ENCODE data around the gene DENND5B. TPM values are rescaled to one million over a fixed set of nuclear protein-coding genes. Genes with fewer than 3 reads are reported as not detected.
"Not testable (repeated sequence)": the region's sequence is repeated elsewhere in the genome, so short reads cannot be mapped to it uniquely, and the experiment has no call there.

DENND5B gene
- total and polyA plus RNA-seq, 2 donors = 5.6 to 27.5 TPM

- not testable (repeated sequence) for H3K4me1 ChIP-seq (ENCODE audit: insufficient read depth); H3K36me3 ChIP-seq (ENCODE audit: insufficient read depth); H3K4me3 ChIP-seq (ENCODE audit: low read depth, low read length); H3K27ac ChIP-seq (ENCODE audit: low read depth); DNase-seq (ENCODE audit: extremely low spot score)
- WGBS = 89% methylated on average over 2 of the region's 2 CpGs
Measured at GRCh38 chr12:31608299-31608698, 17.4 kb upstream of the DENND5B start.

GRCh38 chr12:31605531-31605930, 14.6 kb upstream of the DENND5B start:
- no peaks in the 10 kb centered on the region for H3K4me1 ChIP-seq (ENCODE audit: insufficient read depth)
- 41% methylated on average over 2 of the region's 2 CpGs for WGBS
- H3K36me3 ChIP-seq (ENCODE audit: insufficient read depth) = no peaks in the 10 kb centered on the region
- H3K4me3 ChIP-seq (ENCODE audit: low read depth, low read length) = no peak overlapping the region
- DNase-seq (ENCODE audit: extremely low spot score) = no peak
- H3K27ac ChIP-seq (ENCODE audit: low read depth) = no peak overlapping the region

- Histone ChIP-seq H3K27ac (ENCODE audit: low read depth) (no peak overlapping the region), H3K4me1 (ENCODE audit: insufficient read depth) (no peaks in the 10 kb centered on the region), H3K36me3 (ENCODE audit: insufficient read depth) (no peaks in the 10 kb centered on the region), H3K4me3 (ENCODE audit: low read depth, low read length) (no peak overlapping the region)
- WGBS = 82% methylated on average over 3 of the region's 3 CpGs
- no peak for DNase-seq (ENCODE audit: extremely low spot score)
Measured at GRCh38 chr12:31603546-31604009, 12.6 kb upstream of the DENND5B start.

GRCh38 chr12:31600750-31601149, 9.8 kb upstream of the DENND5B start:
- H3K27ac ChIP-seq (ENCODE audit: low read depth) = no peak overlapping the region
- no peak overlapping the region for H3K4me3 ChIP-seq (ENCODE audit: low read depth, low read length)
- no peak for DNase-seq (ENCODE audit: extremely low spot score)
- no peaks in the 10 kb centered on the region for H3K4me1 ChIP-seq (ENCODE audit: insufficient read depth)
- no peaks in the 10 kb centered on the region for H3K36me3 ChIP-seq (ENCODE audit: insufficient read depth)
- WGBS = 81% methylated on average over 4 of the region's 4 CpGs

- WGBS = 83% methylated on average over 5 of the region's 5 CpGs
- no peaks in the 10 kb centered on the region for H3K4me1 ChIP-seq (ENCODE audit: insufficient read depth)
- H3K27ac ChIP-seq (ENCODE audit: low read depth) = no peak overlapping the region
- no peak overlapping the region for H3K4me3 ChIP-seq (ENCODE audit: low read depth, low read length)
- no peak for DNase-seq (ENCODE audit: extremely low spot score)
- H3K36me3 ChIP-seq (ENCODE audit: insufficient read depth) = no peaks in the 10 kb centered on the region
Measured at GRCh38 chr12:31600252-31600651, 9.3 kb upstream of the DENND5B start.

- H3K27ac ChIP-seq (ENCODE audit: low read depth) = no peak overlapping the region
- WGBS = 96% methylated on average over 4 of the region's 4 CpGs
- no peak overlapping the region for H3K4me3 ChIP-seq (ENCODE audit: low read depth, low read length)
- no peak for DNase-seq (ENCODE audit: extremely low spot score)
- no peaks in the 10 kb centered on the region for H3K4me1 ChIP-seq (ENCODE audit: insufficient read depth)
- no peaks in the 10 kb centered on the region for H3K36me3 ChIP-seq (ENCODE audit: insufficient read depth)
Measured at GRCh38 chr12:31599053-31599452, 8.1 kb upstream of the DENND5B start.

GRCh38 chr12:31597066-31597465, 6.1 kb upstream of the DENND5B start:
- H3K27ac ChIP-seq (ENCODE audit: low read depth) = no peak overlapping the region
- DNase-seq (ENCODE audit: extremely low spot score) = no peak
- H3K36me3 ChIP-seq (ENCODE audit: insufficient read depth) = no peaks in the 10 kb centered on the region
- H3K4me1 ChIP-seq (ENCODE audit: insufficient read depth) = no peaks in the 10 kb centered on the region
- H3K4me3 ChIP-seq (ENCODE audit: low read depth, low read length) = no peak overlapping the region
- 87% methylated on average over 8 of the region's 8 CpGs for WGBS

GRCh38 chr12:31594681-31595080, 3.7 kb upstream of the DENND5B start:
- no peaks in the 10 kb centered on the region for H3K36me3 ChIP-seq (ENCODE audit: insufficient read depth)
- H3K4me3 ChIP-seq (ENCODE audit: low read depth, low read length) = no peak overlapping the region
- H3K4me1 ChIP-seq (ENCODE audit: insufficient read depth) = no peaks in the 10 kb centered on the region
- no peak overlapping the region for H3K27ac ChIP-seq (ENCODE audit: low read depth)
- DNase-seq (ENCODE audit: extremely low spot score) = no peak
- 51% methylated on average over 5 of the region's 5 CpGs for WGBS

- no peaks in the 10 kb centered on the region for H3K36me3 ChIP-seq (ENCODE audit: insufficient read depth)
- DNase-seq (ENCODE audit: extremely low spot score) = no peak
- peak overlapping the region; percentile 78 for H3K27ac ChIP-seq (ENCODE audit: low read depth)
- WGBS = 2% methylated on average over 16 of the region's 16 CpGs
- peak overlapping the region; percentile 96 for H3K4me3 ChIP-seq (ENCODE audit: low read depth, low read length)
- H3K4me1 ChIP-seq (ENCODE audit: insufficient read depth) = no peaks in the 10 kb centered on the region
Measured at GRCh38 chr12:31591380-31591901, 505 bp upstream of the DENND5B start.

GRCh38 chr12:31589904-31590641, 863 bp downstream of the DENND5B start:
- peak; percentile 13 for DNase-seq (ENCODE audit: extremely low spot score)
- Histone ChIP-seq H3K4me3 (ENCODE audit: low read depth, low read length) (peak overlapping the region; percentile 96), H3K27ac (ENCODE audit: low read depth) (peak overlapping the region; percentile 94), H3K36me3 (ENCODE audit: insufficient read depth) (no peaks in the 10 kb centered on the region), H3K4me1 (ENCODE audit: insufficient read depth) (no peaks in the 10 kb centered on the region)
- under 1% methylated on average over 85 of the region's 85 CpGs for WGBS

- H3K27ac ChIP-seq (ENCODE audit: low read depth) = peak overlapping the region; percentile 94
- WGBS = under 1% methylated on average over 15 of the region's 15 CpGs
- DNase-seq (ENCODE audit: extremely low spot score) = no peak
- H3K36me3 ChIP-seq (ENCODE audit: insufficient read depth) = no peaks in the 10 kb centered on the region
- H3K4me1 ChIP-seq (ENCODE audit: insufficient read depth) = no peaks in the 10 kb centered on the region
- H3K4me3 ChIP-seq (ENCODE audit: low read depth, low read length) = peak overlapping the region; percentile 96
Measured at GRCh38 chr12:31589598-31589903, 1.4 kb downstream of the DENND5B start.

GRCh38 chr12:31588976-31589375, 2.0 kb downstream of the DENND5B start:
- no peak overlapping the region for H3K4me3 ChIP-seq (ENCODE audit: low read depth, low read length)
- WGBS = 36% methylated on average over 3 of the region's 3 CpGs
- no peaks in the 10 kb centered on the region for H3K4me1 ChIP-seq (ENCODE audit: insufficient read depth)
- no peak overlapping the region for H3K27ac ChIP-seq (ENCODE audit: low read depth)
- no peaks in the 10 kb centered on the region for H3K36me3 ChIP-seq (ENCODE audit: insufficient read depth)
- no peak for DNase-seq (ENCODE audit: extremely low spot score)

GRCh38 chr12:31586728-31587127, 4.2 kb downstream of the DENND5B start:
- H3K4me1 ChIP-seq (ENCODE audit: insufficient read depth) = no peaks in the 10 kb centered on the region
- 96% methylated on average over 4 of the region's 4 CpGs for WGBS
- no peak for DNase-seq (ENCODE audit: extremely low spot score)
- H3K36me3 ChIP-seq (ENCODE audit: insufficient read depth) = no peaks in the 10 kb centered on the region
- H3K27ac ChIP-seq (ENCODE audit: low read depth) = no peak overlapping the region
- no peak overlapping the region for H3K4me3 ChIP-seq (ENCODE audit: low read depth, low read length)

- DNase-seq (ENCODE audit: extremely low spot score) = no peak
- WGBS = 76% methylated on average over 2 of the region's 2 CpGs
- Histone ChIP-seq H3K27ac (ENCODE audit: low read depth) (no peak overlapping the region), H3K36me3 (ENCODE audit: insufficient read depth) (no peaks in the 10 kb centered on the region), H3K4me1 (ENCODE audit: insufficient read depth) (no peaks in the 10 kb centered on the region), H3K4me3 (ENCODE audit: low read depth, low read length) (no peak overlapping the region)
Measured at GRCh38 chr12:31585895-31586294, 5.0 kb downstream of the DENND5B start.
